Peyer's patch (tissue), 4 donors: ENCODE measurements around the gene ADGRG1. TPM values are rescaled to one million over a fixed set of nuclear protein-coding genes. Genes with fewer than 3 reads are reported as not detected.
A peak's percentile ranks its signal among the peaks of the same experiment; 100 is the strongest.

Source experiments
- DNase-seq, 3 donors: peaks; one replicate each; pipeline ENCODE4 v3.0.0-alpha.2; 2017 to 2019
- H3K27ac ChIP-seq, 4 donors: fragments of 200-600 bp; sonication (generic); one replicate each; pipeline ENCODE4 v1.5.1; 2016 to 2019
- H3K27me3 ChIP-seq, 2 donors: fragments of 200-600 bp; sonication (generic); one replicate each; pipeline ENCODE4 v1.5.1; 2019
- H3K36me3 ChIP-seq, 3 donors: fragments of 200-600 bp; sonication (generic); one replicate each; pipeline ENCODE4 v1.5.1; 2016 to 2019
- H3K4me1 ChIP-seq, 4 donors: fragments of 200-600 bp; sonication (generic); one replicate each; pipeline ENCODE4 v1.5.1; 2016 to 2019
- H3K4me3 ChIP-seq, 4 donors: fragments of 200-600 bp; sonication (generic); 1 replicate in 3 of 4; 2 replicates in 1 of 4; pipeline ENCODE4 v1.5.1; 2016 to 2019; ENCODE audit warnings: mild to moderate bottlenecking in 1 of 4
- H3K9me3 ChIP-seq, 4 donors: fragments of 200-600 bp; sonication (generic); one replicate each; pipeline ENCODE4 v1.5.1; 2016 to 2019; ENCODE audit warnings: mild to moderate bottlenecking in 1 of 4
- POLR2A ChIP-seq, 2 donors: fragments of 450-650 bp; IDR thresholded peaks; one replicate each; pipeline ENCODE4 v1.5.1; 2017; ENCODE audit warnings: antibody characterized with exemption in 2 of 2, mild to moderate bottlenecking in 2 of 2, moderate library complexity in 2 of 2
- total RNA-seq, 4 donors: library from RNA; depleted of rRNA; stranded (reverse); fragments of >200 nt; gene quantifications; one replicate each; pipeline ENCODE4 v1.1.0, GENCODE V29; 2016
- TF ChIP-seq, protein P1 (sequence below), 6 experiments: fragments of 450-650 bp in 4 of 6; fragments of 200-600 bp in 2 of 6; sonication (generic) in 1 of 6; IDR thresholded peaks; one replicate each; pipeline ENCODE4 v1.5.1; 2017 to 2019; ENCODE audit warnings: antibody characterized with exemption in 6 of 6, mild to moderate bottlenecking in 3 of 6, moderate library complexity in 1 of 6

ADGRG1 gene
- total RNA-seq, 4 donors from 2014 or later: 12.8 to 50.3 (median 34.7) TPM

DNA sequence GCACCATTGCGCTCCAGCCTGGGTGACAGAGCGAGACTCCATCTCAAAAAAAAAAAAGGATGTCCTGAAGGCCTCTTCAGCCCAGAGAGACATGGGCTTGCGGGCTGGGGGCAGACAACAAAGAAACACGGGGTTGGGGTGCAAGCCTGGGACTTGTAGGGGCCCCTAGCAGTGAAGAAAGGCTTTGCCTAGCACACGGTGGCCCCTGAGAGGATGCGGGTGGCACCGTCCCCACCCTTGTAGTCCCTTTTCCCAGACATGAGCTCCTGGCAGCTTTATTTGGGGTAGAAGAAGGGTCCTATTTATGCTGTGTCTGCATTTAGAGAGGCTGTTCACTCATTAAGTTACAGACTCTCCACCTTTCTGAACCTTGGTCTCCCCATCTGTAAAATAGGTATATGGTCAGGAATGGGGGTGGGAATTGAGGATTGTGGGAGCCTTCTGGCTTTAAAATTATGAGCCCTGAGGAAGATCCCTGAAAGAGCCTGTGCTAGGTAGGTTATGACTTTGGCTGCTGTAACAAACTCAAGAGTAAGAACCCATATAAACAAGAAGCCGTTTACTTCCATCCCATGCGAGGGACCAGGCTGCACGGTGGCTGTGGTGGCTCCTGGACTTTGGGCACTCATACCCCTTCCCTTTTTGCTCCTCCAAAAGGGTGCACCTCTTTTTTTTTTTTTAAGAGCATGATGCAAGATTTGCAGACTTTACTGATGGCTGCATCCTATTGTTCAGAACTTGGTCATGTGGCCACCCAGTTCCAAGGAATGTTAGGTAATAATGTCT lies 20.6 kb upstream of the ADGRG1 start:
- no peaks in the 10 kb centered on the region for H3K9me3 ChIP-seq
- no peak for TF ChIP-seq POLR2A (IDR thresholded peaks at IDR 0.05)
- TF ChIP-seq, protein P1, sequence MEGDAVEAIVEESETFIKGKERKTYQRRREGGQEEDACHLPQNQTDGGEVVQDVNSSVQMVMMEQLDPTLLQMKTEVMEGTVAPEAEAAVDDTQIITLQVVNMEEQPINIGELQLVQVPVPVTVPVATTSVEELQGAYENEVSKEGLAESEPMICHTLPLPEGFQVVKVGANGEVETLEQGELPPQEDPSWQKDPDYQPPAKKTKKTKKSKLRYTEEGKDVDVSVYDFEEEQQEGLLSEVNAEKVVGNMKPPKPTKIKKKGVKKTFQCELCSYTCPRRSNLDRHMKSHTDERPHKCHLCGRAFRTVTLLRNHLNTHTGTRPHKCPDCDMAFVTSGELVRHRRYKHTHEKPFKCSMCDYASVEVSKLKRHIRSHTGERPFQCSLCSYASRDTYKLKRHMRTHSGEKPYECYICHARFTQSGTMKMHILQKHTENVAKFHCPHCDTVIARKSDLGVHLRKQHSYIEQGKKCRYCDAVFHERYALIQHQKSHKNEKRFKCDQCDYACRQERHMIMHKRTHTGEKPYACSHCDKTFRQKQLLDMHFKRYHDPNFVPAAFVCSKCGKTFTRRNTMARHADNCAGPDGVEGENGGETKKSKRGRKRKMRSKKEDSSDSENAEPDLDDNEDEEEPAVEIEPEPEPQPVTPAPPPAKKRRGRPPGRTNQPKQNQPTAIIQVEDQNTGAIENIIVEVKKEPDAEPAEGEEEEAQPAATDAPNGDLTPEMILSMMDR (IDR thresholded peaks at IDR 0.05): no peak
- H3K27me3 ChIP-seq: no peaks in the 10 kb centered on the region
- H3K27ac ChIP-seq: no peak overlapping the region
- peak in 1 of 3 donors; percentile 23 for DNase-seq
- no peak overlapping the region for H3K4me3 ChIP-seq
- no peaks in the 10 kb centered on the region for H3K36me3 ChIP-seq
- peaks cover 0 to 17% (median 7%) of the 10 kb centered on the region in 4 donors for H3K4me1 ChIP-seq

DNA sequence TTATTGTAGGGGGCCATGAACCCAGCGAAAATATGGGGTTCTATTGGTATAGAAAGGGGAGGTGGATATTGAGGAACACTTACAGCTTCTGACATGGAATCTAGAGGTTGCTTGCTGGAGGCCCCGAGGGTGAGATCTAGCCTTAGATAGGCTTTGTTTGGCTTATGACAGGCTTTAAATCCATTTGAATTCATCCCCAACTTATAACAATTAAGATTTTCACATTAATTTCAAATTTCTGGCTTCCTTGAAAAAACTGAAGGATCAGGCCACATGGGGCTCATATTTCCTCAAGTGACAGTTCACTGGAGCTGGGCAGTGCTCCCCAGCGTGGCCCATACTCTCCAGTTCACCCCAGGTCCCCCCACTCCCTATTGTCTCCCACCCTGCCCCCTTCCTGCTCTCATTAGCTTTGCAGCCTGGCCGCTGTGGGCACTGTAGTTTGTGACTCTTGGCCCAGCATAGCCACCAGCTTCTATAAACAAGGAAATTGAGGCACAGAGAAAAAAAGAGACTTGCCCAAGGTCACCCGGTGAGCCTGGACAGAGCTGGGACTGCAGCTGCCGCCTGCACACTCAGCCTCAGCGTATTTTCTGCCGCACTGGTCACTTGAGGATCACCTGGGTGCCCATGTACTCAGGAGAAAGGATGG lies 19.8 kb upstream of the ADGRG1 start:
- Histone ChIP-seq H3K4me1 (peaks cover 0 to 17% (median 7%) of the 10 kb centered on the region in 4 donors), H3K36me3 (no peaks in the 10 kb centered on the region), H3K9me3 (no peaks in the 10 kb centered on the region), H3K27me3 (no peaks in the 10 kb centered on the region), H3K27ac (peak overlapping the region in 1 of 4 donors; percentile 58), H3K4me3 (no peak overlapping the region)
- TF ChIP-seq, protein P1 (IDR thresholded peaks at IDR 0.05): no peak
- TF ChIP-seq POLR2A (IDR thresholded peaks at IDR 0.05): no peak
- peak in 1 of 3 donors; percentile 19 for DNase-seq

DNA sequence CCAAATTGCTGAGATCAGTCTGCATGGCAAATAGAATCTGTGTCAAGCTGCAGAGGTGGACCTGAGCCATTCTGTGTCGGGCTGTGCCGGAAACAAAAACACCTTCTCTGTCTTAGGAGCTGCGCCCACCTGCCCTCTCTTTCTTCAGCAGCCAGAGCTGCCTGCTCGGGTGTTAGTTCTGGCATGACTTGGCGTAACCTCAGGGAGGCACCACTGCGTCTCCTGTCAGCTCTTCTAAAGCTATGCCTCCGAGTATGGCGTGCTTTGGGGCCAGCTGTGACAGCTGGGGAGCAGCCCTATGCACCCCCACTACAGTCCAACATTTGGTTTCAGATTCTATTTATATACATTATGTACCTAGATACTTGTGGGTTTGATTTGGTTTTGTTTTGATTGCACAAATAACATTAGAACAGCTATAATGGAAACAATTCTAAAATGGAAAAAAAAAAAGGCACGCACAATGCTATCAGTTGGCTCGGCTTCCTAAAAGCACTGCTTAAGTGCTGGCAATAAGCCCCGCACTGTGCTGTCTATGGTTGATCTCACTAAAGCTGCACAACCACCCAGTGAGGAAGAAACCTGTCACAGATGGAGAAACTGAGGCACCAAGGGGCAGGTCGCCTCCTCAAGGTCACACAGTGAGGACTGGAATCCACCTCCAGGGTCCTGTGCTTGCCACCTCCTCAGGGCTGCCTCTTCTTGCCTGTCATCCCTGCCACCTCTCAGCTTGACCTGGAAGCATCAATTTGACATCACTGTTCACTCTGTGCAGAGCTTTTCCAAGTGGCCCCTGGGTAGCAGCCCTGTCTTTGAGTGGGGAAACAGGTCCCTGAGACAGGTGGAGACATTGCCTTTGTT lies 18.7 kb upstream of the ADGRG1 start:
- no peak for TF ChIP-seq POLR2A (IDR thresholded peaks at IDR 0.05)
- TF ChIP-seq, protein P1 (IDR thresholded peaks at IDR 0.05): peak in 3 of 6 experiments; percentile 14 to 32 (median 31)
- H3K4me1 ChIP-seq: peaks cover 0 to 17% (median 7%) of the 10 kb centered on the region in 4 donors
- H3K9me3 ChIP-seq: no peaks in the 10 kb centered on the region
- peak overlapping the region in 2 of 4 donors; percentile 12 to 13 for H3K4me3 ChIP-seq
- no peaks in the 10 kb centered on the region for H3K36me3 ChIP-seq
- H3K27me3 ChIP-seq: no peaks in the 10 kb centered on the region
- H3K27ac ChIP-seq: peak overlapping the region; percentile 17 to 65 (median 61)
- DNase-seq: peak in 2 of 3 donors; percentile 56 to 76

DNA sequence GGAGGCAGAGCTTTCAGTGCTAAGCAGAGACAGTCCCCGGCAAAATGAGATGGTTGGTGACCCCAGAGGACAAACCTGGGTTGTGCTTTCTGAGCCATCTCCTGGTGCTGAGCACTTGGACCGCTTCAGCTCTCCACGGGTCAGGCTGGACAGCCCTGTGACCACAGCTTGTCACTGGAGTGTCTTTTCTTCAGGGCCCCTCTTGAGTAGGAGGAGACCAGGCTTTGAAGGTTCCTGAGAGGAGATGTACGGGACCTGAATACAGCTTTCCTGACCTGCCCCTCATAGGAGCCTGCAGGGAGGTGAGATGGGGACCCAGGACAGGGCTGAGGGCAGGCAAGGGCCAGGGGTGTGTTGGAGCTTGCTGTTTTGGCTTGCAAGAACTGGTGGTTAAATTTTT lies 17.8 kb upstream of the ADGRG1 start:
- Histone ChIP-seq H3K4me1 (peaks cover 0 to 17% (median 7%) of the 10 kb centered on the region in 4 donors), H3K9me3 (no peaks in the 10 kb centered on the region), H3K27me3 (no peaks in the 10 kb centered on the region), H3K4me3 (no peak overlapping the region), H3K27ac (peak overlapping the region in 2 of 4 donors; percentile 35 to 64), H3K36me3 (no peaks in the 10 kb centered on the region)
- TF ChIP-seq POLR2A (IDR thresholded peaks at IDR 0.05): no peak
- TF ChIP-seq, protein P1 (IDR thresholded peaks at IDR 0.05): no peak
- peak in 1 of 3 donors; percentile 42 for DNase-seq

DNA sequence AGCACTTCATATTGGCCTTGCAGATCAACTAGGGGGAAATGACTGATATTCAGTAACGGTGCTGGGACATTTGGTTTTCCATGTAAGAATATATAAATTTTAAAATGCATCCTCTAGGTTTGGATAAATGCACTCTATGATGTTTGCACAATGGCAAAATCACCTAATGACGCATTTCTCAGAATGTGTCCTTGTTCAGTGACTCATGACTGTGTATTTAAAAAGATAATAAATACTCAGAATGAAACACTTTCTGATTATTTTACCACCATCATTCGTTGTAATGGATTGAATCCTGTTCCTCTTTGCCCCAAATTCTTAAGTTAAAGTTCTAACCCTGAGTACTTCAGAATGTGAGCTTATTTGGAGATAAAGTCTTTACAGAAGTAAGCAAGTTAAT lies 17.2 kb upstream of the ADGRG1 start:
- Histone ChIP-seq H3K9me3 (no peaks in the 10 kb centered on the region), H3K4me1 (peaks cover 0 to 17% (median 7%) of the 10 kb centered on the region in 4 donors), H3K4me3 (no peak overlapping the region), H3K27me3 (no peaks in the 10 kb centered on the region), H3K36me3 (no peaks in the 10 kb centered on the region), H3K27ac (no peak overlapping the region)
- TF ChIP-seq POLR2A (IDR thresholded peaks at IDR 0.05): no peak
- TF ChIP-seq, protein P1 (IDR thresholded peaks at IDR 0.05): no peak
- no peak for DNase-seq
